Rectal smooth muscle tissue (tissue), 1 donor: Measurements from ENCODE around the gene SCAND1.
"Not testable (repeated sequence)": the region's sequence is repeated elsewhere in the genome, so short reads cannot be mapped to it uniquely, and the experiment has no call there.

Source experiments
- H3K27ac ChIP-seq: one replicate; pipeline ENCODE4 v1.7.0; 2013; ENCODE audit warnings: low read depth, low read length, inconsistent platforms
- H3K27me3 ChIP-seq: one replicate; pipeline ENCODE4 v1.7.0; 2013; ENCODE audit warnings: low read length; ENCODE audit not compliant: control insufficient read depth, insufficient read depth
- H3K36me3 ChIP-seq: one replicate; pipeline ENCODE4 v1.7.0; 2013; ENCODE audit warnings: low read length; ENCODE audit not compliant: control insufficient read depth, insufficient read depth
- H3K4me1 ChIP-seq: one replicate; pipeline ENCODE4 v1.7.0; 2013; ENCODE audit warnings: low read length; ENCODE audit not compliant: control insufficient read depth, insufficient read depth
- H3K4me3 ChIP-seq: one replicate; pipeline ENCODE4 v1.7.0; 2013; ENCODE audit warnings: low read length
- H3K9ac ChIP-seq: one replicate; pipeline ENCODE4 v1.7.0; 2013; ENCODE audit warnings: low read length

SCAND1 gene

DNA sequence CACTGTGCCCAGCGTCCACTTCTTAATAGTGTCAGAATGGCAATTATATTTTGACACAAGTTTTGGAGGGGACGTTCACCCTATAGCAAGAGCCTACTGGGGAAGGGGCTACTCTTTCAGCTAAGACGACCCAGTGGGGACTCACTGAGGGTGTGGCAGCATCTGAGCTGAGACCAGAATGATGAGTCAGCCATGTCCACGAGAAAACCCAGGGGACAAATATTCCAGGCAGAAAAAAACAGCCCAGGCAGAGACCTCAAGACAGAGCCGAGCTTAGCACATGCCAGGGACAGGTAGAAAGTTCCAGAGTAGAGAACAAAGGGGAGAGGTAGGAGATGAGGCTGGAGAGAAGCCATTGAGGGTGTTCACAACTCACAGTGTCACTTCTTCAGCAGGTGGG is 25.2 kb upstream of the SCAND1 start:
- H3K27ac ChIP-seq, result no peak overlapping the region
- H3K4me1 ChIP-seq, result no peaks in the 10 kb centered on the region
- no peaks in the 10 kb centered on the region for H3K27me3 ChIP-seq
- H3K36me3 ChIP-seq, result no peaks in the 10 kb centered on the region
- no peak overlapping the region for H3K9ac ChIP-seq
- H3K4me3 ChIP-seq, result no peak overlapping the region

DNA sequence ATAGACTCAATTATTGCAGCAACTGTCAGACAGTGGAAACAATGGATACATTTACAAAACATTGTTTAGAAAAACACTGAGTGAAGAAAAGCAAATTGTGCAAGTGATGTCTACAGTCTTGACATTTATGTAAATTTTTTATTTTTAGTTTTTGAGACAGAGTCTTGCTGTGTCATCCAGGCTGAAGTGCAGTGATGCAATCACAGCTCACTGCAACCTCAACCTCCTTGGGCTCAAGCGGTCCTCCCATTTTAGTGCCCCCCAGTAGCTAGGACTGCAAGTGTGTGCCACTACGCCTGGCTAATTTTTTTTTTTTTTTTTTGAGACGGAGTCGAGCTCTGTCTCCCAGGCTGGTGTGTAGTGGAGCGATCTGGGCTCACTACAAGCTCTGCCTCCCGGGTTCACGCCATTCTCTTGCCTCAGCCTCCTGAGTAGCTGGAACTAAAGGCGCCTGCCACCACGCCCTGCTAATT is 23.8 kb upstream of the SCAND1 start:
- no peaks in the 10 kb centered on the region for H3K4me1 ChIP-seq
- no peak overlapping the region for H3K4me3 ChIP-seq
- no peaks in the 10 kb centered on the region for H3K36me3 ChIP-seq
- H3K9ac ChIP-seq, result no peak overlapping the region
- H3K27me3 ChIP-seq, result no peaks in the 10 kb centered on the region
- H3K27ac ChIP-seq, result no peak overlapping the region

DNA sequence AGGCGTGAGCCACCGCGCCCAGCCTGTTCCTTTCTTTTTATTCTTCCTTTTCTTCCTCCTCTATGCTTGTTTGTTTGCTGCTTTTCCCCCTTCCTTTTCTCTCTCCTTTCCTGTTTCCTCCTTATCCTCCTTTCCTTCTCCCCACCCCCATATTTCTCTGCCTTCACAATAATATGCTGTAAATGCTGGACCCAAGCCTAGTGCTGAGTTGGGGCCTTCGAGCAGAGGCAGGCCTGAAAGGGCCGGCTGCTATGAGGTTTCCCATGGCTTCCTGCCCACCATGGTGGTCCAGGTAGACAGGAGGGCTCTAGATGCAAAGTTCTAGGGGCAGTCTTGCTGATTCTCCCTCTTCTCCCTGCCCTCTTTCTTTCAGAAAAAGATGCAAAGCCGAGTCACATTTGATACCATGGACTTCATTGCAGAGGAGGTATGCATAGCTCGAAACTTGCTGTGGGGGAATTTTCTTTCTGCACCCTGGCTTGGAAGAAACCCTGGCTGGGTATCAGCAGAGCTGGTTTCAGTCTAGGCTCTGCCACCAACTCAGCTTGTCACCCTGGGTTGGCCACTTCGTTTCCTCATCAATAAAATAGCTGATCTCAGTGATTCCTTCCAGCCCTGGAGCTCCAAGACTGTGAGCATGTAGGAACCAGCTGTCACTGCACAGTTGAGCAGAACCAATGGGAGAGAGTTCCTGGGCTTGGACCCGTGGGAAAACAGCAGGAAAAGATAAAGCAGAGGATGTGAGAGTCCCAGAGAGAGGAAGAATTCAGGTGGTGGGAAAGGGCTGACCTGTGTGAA is 21.5 kb upstream of the SCAND1 start:
- H3K9ac ChIP-seq, result no peak overlapping the region
- no peaks in the 10 kb centered on the region for H3K4me1 ChIP-seq
- H3K27me3 ChIP-seq, result no peaks in the 10 kb centered on the region
- no peak overlapping the region for H3K4me3 ChIP-seq
- no peak overlapping the region for H3K27ac ChIP-seq
- H3K36me3 ChIP-seq, result no peaks in the 10 kb centered on the region

DNA sequence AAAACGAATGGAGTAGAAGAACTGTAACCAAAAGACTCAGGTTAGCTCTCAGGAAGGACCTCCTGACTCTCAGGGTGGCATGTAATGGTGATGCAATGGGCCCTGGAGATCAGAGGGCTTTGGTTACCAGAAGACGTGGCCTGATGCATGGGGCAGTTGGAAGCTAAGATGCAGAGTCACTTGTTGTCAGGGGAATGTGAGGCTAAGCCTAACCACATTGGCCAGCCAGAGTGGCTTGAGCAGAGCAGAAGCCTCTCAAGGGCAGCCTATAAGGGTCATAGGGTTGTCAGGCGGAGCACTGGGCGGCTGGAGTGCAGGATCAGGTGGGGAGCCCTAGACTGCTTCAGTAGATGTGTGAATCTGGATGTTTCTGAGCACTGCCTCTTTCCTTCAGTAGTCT is 20.0 kb upstream of the SCAND1 start:
- no peak overlapping the region for H3K4me3 ChIP-seq
- no peaks in the 10 kb centered on the region for H3K36me3 ChIP-seq
- no peak overlapping the region for H3K27ac ChIP-seq
- H3K9ac ChIP-seq, result no peak overlapping the region
- no peaks in the 10 kb centered on the region for H3K4me1 ChIP-seq
- no peaks in the 10 kb centered on the region for H3K27me3 ChIP-seq

DNA sequence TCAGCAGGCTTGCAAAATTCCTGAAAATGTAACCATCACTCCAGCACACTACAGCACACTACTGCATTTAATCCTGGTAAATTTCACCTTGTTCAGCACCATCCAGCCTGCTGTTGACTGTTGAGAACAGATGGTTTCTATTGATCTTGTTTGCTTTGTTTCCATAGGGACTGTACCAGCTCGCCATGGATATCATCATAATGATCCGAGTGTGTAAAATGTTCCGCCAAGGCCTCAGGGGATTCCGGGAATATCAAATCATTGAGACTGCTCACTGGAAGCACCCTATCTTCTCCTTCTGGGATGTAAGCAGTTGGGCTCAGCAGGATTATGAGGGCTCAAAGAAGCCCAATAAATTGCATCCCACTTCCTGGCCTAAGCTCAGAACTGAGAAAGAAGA is 18.2 kb upstream of the SCAND1 start:
- H3K36me3 ChIP-seq, result no peaks in the 10 kb centered on the region
- H3K4me1 ChIP-seq, result no peaks in the 10 kb centered on the region
- H3K9ac ChIP-seq, result no peak overlapping the region
- H3K27me3 ChIP-seq, result no peaks in the 10 kb centered on the region
- H3K27ac ChIP-seq, result no peak overlapping the region
- H3K4me3 ChIP-seq, result no peak overlapping the region

- H3K27ac ChIP-seq, result no peak overlapping the region
- no peaks in the 10 kb centered on the region for H3K27me3 ChIP-seq
- no peaks in the 10 kb centered on the region for H3K36me3 ChIP-seq
- H3K9ac ChIP-seq, result no peak overlapping the region
- no peak overlapping the region for H3K4me3 ChIP-seq
- no peaks in the 10 kb centered on the region for H3K4me1 ChIP-seq
Measured at GRCh38 chr20:35971981-35972380, 17.7 kb upstream of the SCAND1 start.

- Histone ChIP-seq H3K4me1 (no peaks in the 10 kb centered on the region), H3K36me3 (no peaks in the 10 kb centered on the region), H3K9ac (no peak overlapping the region), H3K27me3 (no peaks in the 10 kb centered on the region), H3K4me3 (no peak overlapping the region), H3K27ac (no peak overlapping the region)
Measured at GRCh38 chr20:35968930-35969329, 14.6 kb upstream of the SCAND1 start.

GRCh38 chr20:35967979-35968640 is 13.8 kb upstream of the SCAND1 start, which contains the start of gene CNBD2:
Gene CNBD2, plus strand, starts transcription at chr20:35968590. Its CDS starts 173 bp downstream, at chr20:35968763.
- H3K27me3 ChIP-seq, result no peaks in the 10 kb centered on the region

DNA sequence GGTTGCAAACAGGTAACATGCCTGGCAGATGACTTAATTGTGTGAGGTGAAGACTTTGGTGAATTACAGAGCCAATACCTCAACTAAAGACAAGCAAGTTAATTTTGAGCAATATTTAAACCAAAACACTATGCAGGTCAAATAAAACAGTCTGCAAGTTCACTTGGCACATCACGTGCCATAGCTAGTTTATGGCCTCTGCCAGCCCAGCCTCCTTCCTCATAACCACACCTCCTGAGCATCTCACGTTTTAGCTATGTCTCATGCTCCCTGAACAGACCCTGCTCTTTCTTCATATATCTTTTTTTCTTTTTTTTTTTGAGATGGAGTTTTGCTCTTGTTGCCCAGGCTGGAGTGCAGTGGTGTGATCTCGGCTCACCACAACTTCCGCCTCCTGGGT is 9.6 kb upstream of the SCAND1 start:
- no peak overlapping the region for H3K4me3 ChIP-seq
- no peak overlapping the region for H3K9ac ChIP-seq
- no peaks in the 10 kb centered on the region for H3K36me3 ChIP-seq
- H3K4me1 ChIP-seq, result no peaks in the 10 kb centered on the region
- H3K27ac ChIP-seq, result no peak overlapping the region
- no peaks in the 10 kb centered on the region for H3K27me3 ChIP-seq

More at GRCh38 chr20:35967979-35968640, 13.8 kb upstream of the SCAND1 start, which contains the start of gene CNBD2:
- no peak within 1 kb of the TSS for H3K4me3 ChIP-seq
- no peaks in the 10 kb centered on the region for H3K36me3 ChIP-seq
- no peak within 1 kb of the TSS for H3K27ac ChIP-seq
- no peaks in the 10 kb centered on the region for H3K4me1 ChIP-seq
- H3K9ac ChIP-seq, result no peak within 1 kb of the TSS

- H3K9ac ChIP-seq, H3K4me3 ChIP-seq, H3K27me3 ChIP-seq, H3K4me1 ChIP-seq, H3K27ac ChIP-seq, H3K36me3 ChIP-seq: not testable (repeated sequence)
Measured at GRCh38 chr20:35959291-35959690, 5.0 kb upstream of the SCAND1 start.

GRCh38 chr20:35956616-35957015 is 2.3 kb upstream of the SCAND1 start:
- Histone ChIP-seq H3K27me3 (no peaks in the 10 kb centered on the region), H3K4me3 (no peak overlapping the region), H3K27ac (no peak overlapping the region), H3K4me1 (peaks cover 14% of the 10 kb centered on the region), H3K36me3 (no peaks in the 10 kb centered on the region), H3K9ac (no peak overlapping the region)

DNA sequence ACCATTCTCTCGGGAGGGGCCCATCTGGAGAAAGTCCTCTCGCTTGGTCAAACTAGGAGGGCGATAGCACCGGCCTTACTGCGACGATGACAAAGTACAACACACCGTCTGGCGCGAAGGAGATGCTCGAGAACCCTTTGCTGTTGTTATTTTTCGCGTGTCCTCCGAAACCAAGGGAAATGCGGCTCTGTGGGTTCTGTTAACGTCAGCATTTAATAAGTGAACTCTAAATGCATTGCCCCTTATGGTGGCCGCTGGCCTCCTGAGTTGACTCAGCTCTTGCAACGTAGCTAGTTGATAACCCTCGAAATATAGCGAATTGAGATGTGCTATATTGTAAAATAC is 577 bp upstream of the SCAND1 start:
- Histone ChIP-seq H3K36me3 (no peaks in the 10 kb centered on the region), H3K9ac (peak overlapping the region; percentile 87), H3K4me3 (peak overlapping the region; percentile 99), H3K27ac (peak overlapping the region; percentile 99), H3K27me3 (no peaks in the 10 kb centered on the region), H3K4me1 (peaks cover 14% of the 10 kb centered on the region)
